Measurements from ENCODE around the gene CIDEB. TPM values are rescaled to one million over a fixed set of nuclear protein-coding genes. Genes with fewer than 3 reads are reported as not detected.
A peak's percentile ranks its signal among the peaks of the same experiment; 100 is the strongest.

The CIDEB gene
- total and polyA plus RNA-seq, 2 of the 13 experiments (the other 11 are each of a cell fraction or from before 2014, with no cell fraction given) = 35.8 to 110 TPM

GRCh38 chr14:24271134-24271833 is 36.5 kb downstream of the CIDEB start, which contains the start of gene RABGGTA (continued):
- TF ChIP-seq ATF2 (CRISPR knock-in tag; IDR thresholded peaks at IDR 0.05) (peak; percentile 97), ZNF333 (CRISPR knock-in tag; IDR thresholded peaks at IDR 0.05; ENCODE audit: borderline replicate concordance) (peak; percentile 97), PBX3 (CRISPR knock-in tag; IDR thresholded peaks at IDR 0.05; ENCODE audit: borderline replicate concordance) (peak; percentile 95), ARNT2 (CRISPR knock-in tag; IDR thresholded peaks at IDR 0.05; ENCODE audit: low read depth) (peak; percentile 99), ETV5 (CRISPR knock-in tag; IDR thresholded peaks at IDR 0.05; ENCODE audit: borderline replicate concordance) (peak; percentile 94), ISX (CRISPR knock-in tag; conservative IDR thresholded peaks at IDR 0.05) (peak; percentile 99), BCLAF1 (IDR thresholded peaks at IDR 0.05) (no peak), TCF7L2 (IDR thresholded peaks at IDR 0.05; ENCODE audit: low read depth, low read length) (no peak), GMEB2 (CRISPR knock-in tag; IDR thresholded peaks at IDR 0.05; ENCODE audit: low read depth) (peak; percentile 90), TBX3 (IDR thresholded peaks at IDR 0.05; ENCODE audit: borderline replicate concordance) (peak; percentile 66), FOXJ3 (CRISPR knock-in tag; IDR thresholded peaks at IDR 0.05; ENCODE audit: borderline replicate concordance) (peak; percentile 69), PLSCR1 (CRISPR knock-in tag; IDR thresholded peaks at IDR 0.05; ENCODE audit: borderline replicate concordance) (peak; percentile 80; the same call in 1 of the 2 replicates), MYPOP (CRISPR knock-in tag; IDR thresholded peaks at IDR 0.05) (peak; percentile 98), CAMTA2 (CRISPR knock-in tag; IDR thresholded peaks at IDR 0.05; ENCODE audit: borderline replicate concordance) (peak; percentile 99), ARNT (IDR thresholded peaks at IDR 0.05) (no peak), SOX5 (CRISPR knock-in tag; IDR thresholded peaks at IDR 0.05; ENCODE audit: borderline replicate concordance) (peak; percentile 89), ZNF644 (CRISPR knock-in tag; IDR thresholded peaks at IDR 0.05; ENCODE audit: low read depth) (peak; percentile 56), FOXA1 (IDR thresholded peaks at IDR 0.05) (no peak), FOXA1 (CRISPR knock-in tag; IDR thresholded peaks at IDR 0.05) (peak; percentile 84), ZNF124 (CRISPR knock-in tag; IDR thresholded peaks at IDR 0.05) (peak; percentile 91; the same call in 1 of the 2 replicates), ZNF496 (CRISPR knock-in tag; IDR thresholded peaks at IDR 0.05; ENCODE audit: insufficient replicate concordance) (peak; percentile 72)

Measured in HepG2 (cell line).